Activated CD8-positive, alpha-beta memory T cell treated with anti-CD3 and anti-CD28 coated beads for 1 hour (primary cell): ENCODE measurements around the gene GABBR2.
"Not testable (repeated sequence)": the region's sequence is repeated elsewhere in the genome, so short reads cannot be mapped to it uniquely, and the experiment has no call there.

Experiments used
- DNase-seq, 2 donors: peaks; one replicate each; pipeline ENCODE4 v3.0.0-alpha.2; 2020; ENCODE audit warnings: low read depth in 1 of 2; ENCODE audit errors: extremely low read depth in 1 of 2

The GABBR2 gene

GRCh38 chr9:98280574-98280973 lies 428.2 kb downstream of the GABBR2 start:
- no peak for DNase-seq

GRCh38 chr9:98280162-98280561 lies 428.6 kb downstream of the GABBR2 start:
- no peak for DNase-seq

GRCh38 chr9:98276907-98277469 lies 431.7 kb downstream of the GABBR2 start:
- DNase-seq: no peak

GRCh38 chr9:98275159-98275558 lies 433.6 kb downstream of the GABBR2 start:
- DNase-seq: no peak

GRCh38 chr9:98272083-98272482 lies 436.7 kb downstream of the GABBR2 start:
- no peak for DNase-seq

GRCh38 chr9:98271479-98271878 lies 437.3 kb downstream of the GABBR2 start:
- DNase-seq: no peak

- DNase-seq: not testable (repeated sequence)
These were observed 438.5 kb downstream of the GABBR2 start for GRCh38 chr9:98270284-98270683.

- not testable (repeated sequence) for DNase-seq
These were observed 439.1 kb downstream of the GABBR2 start for GRCh38 chr9:98269652-98270051.

- not testable (repeated sequence) for DNase-seq
These were observed 441.2 kb downstream of the GABBR2 start for GRCh38 chr9:98267556-98267955.

GRCh38 chr9:98264516-98264915 lies 444.2 kb downstream of the GABBR2 start:
- no peak for DNase-seq

GRCh38 chr9:98263482-98264357 lies 445.0 kb downstream of the GABBR2 start:
- peak; percentile 51 to 74 for DNase-seq

GRCh38 chr9:98263080-98263479 lies 445.7 kb downstream of the GABBR2 start:
- no peak for DNase-seq

GRCh38 chr9:98262056-98262455 lies 446.7 kb downstream of the GABBR2 start:
- no peak for DNase-seq

- DNase-seq: no peak
These were observed 448.1 kb downstream of the GABBR2 start for GRCh38 chr9:98260635-98261034.

- no peak for DNase-seq
These were observed 448.9 kb downstream of the GABBR2 start for GRCh38 chr9:98259791-98260190.

- DNase-seq: no peak
These were observed 452.0 kb downstream of the GABBR2 start for GRCh38 chr9:98256756-98257155.

GRCh38 chr9:98255578-98256296 lies 453.0 kb downstream of the GABBR2 start, which contains the start of gene TBC1D2:
Gene TBC1D2, minus strand, starts transcription at chr9:98255649. Its CDS starts 108 bp downstream, at chr9:98255541.
- DNase-seq: peak; percentile 95 to 97

GRCh38 chr9:98255061-98255577 lies 453.6 kb downstream of the GABBR2 start:
- no peak for DNase-seq

- DNase-seq: no peak
These were observed 454.3 kb downstream of the GABBR2 start for GRCh38 chr9:98254228-98255060.

GRCh38 chr9:98253565-98253964 lies 455.2 kb downstream of the GABBR2 start:
- DNase-seq: no peak
